Mesothelial cell of epicardium (in vitro differentiated cells): Measurements from ENCODE around the gene HUWE1. TPM values are rescaled to one million over a fixed set of nuclear protein-coding genes. Genes with fewer than 3 reads are reported as not detected.
"Not testable (repeated sequence)": the region's sequence is repeated elsewhere in the genome, so short reads cannot be mapped to it uniquely, and the experiment has no call there.

Source experiments
- DNase-seq, 2 experiments: peaks; one replicate each; pipeline ENCODE4 v3.0.0; 2021; ENCODE audit warnings: low spot score in 2 of 2; ENCODE audit not compliant: unreplicated experiment in 2 of 2
- H3K27ac Mint-ChIP-seq: 2 replicates; pipeline ENCODE4 v1.8.0; 2021; ENCODE audit warnings: mixed read lengths
- H3K27me3 Mint-ChIP-seq: 2 replicates; pipeline ENCODE4 v1.8.0; 2021; ENCODE audit warnings: low read depth, mixed read lengths
- H3K36me3 Mint-ChIP-seq: 2 replicates; pipeline ENCODE4 v1.8.0; 2021; ENCODE audit warnings: mixed read lengths
- H3K4me1 Mint-ChIP-seq: 2 replicates; pipeline ENCODE4 v1.8.0; 2021; ENCODE audit warnings: mixed read lengths
- H3K4me3 Mint-ChIP-seq: 2 replicates; pipeline ENCODE4 v1.8.0; 2021; ENCODE audit warnings: mild to moderate bottlenecking, moderate library complexity, mixed read lengths
- H3K9me3 Mint-ChIP-seq: 2 replicates; pipeline ENCODE4 v1.8.0; 2021; ENCODE audit warnings: mixed read lengths
- CTCF ChIP-seq: fragments of 200-600 bp; sonication (generic); IDR thresholded peaks from one replicate; pipeline ENCODE4 v1.5.0; 2021; ENCODE audit warnings: antibody characterized with exemption; ENCODE audit not compliant: unreplicated experiment
- total RNA-seq: library from RNA; stranded (reverse); gene quantifications from 3 replicates; pipeline ENCODE4 v1.2.1, GENCODE V29; 2021

The HUWE1 gene
- total RNA-seq, 1 donor from 2014 or later = 277 TPM

- Mint-ChIP-seq H3K4me1 (no peaks in the 10 kb centered on the region), H3K9me3 (peaks cover 13% of the 10 kb centered on the region), H3K27ac (no peak overlapping the region), H3K27me3 (no peaks in the 10 kb centered on the region), H3K36me3 (no peaks in the 10 kb centered on the region), H3K4me3 (no peak overlapping the region)
- no peak for TF ChIP-seq CTCF
- no peak for DNase-seq
Measured at GRCh38 chrX:53723381-53723780, 36.9 kb upstream of the HUWE1 start.

GRCh38 chrX:53721610-53722009 is 35.1 kb upstream of the HUWE1 start:
- peaks cover 15% of the 10 kb centered on the region for H3K9me3 Mint-ChIP-seq
- H3K27ac Mint-ChIP-seq, H3K36me3 Mint-ChIP-seq, H3K4me3 Mint-ChIP-seq, H3K27me3 Mint-ChIP-seq, DNase-seq, H3K4me1 Mint-ChIP-seq: not testable (repeated sequence)

DNA sequence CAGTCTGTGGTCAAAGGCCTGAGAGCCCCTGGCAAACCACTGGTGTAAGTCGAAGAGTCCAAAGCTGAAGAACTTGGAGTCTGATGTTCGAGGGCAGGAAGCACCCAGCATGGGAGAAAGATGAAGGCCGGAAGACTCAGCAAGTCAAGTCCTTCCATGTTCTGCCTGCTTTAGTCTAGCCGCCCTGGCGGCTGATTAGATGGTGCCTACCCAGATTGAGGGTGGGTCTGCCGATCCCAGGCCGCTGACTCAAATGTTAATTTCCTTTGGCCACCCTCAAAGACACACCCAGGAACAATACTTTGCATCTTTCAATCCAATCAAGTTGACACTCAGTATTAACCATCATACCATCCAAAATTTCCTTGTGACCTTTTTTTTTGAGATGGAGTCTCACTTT is 33.1 kb upstream of the HUWE1 start:
- H3K4me1 Mint-ChIP-seq, H3K36me3 Mint-ChIP-seq, DNase-seq, H3K27ac Mint-ChIP-seq, H3K4me3 Mint-ChIP-seq, H3K27me3 Mint-ChIP-seq: not testable (repeated sequence)
- peaks cover 19% of the 10 kb centered on the region for H3K9me3 Mint-ChIP-seq

DNA sequence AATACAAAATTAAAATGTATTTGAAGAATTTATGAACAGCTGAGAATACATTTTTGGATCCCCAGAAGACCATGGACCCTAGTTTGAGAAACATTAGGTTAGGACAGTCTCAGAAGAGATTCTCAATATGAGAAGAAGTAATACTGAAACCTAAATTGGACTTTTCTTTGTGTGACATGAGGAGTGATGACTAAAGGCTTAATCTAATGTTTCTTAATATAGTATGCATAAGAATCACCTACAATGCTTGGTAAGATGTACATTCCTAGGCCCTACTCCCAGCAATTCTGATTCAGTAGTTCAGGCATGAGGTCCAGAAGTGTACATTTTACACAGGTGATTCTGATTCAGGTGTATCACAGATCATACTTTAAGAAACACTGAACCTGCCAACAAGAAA is 31.6 kb upstream of the HUWE1 start:
- DNase-seq = no peak
- Mint-ChIP-seq H3K36me3 (no peaks in the 10 kb centered on the region), H3K9me3 (peaks cover 20% of the 10 kb centered on the region), H3K27ac (no peak overlapping the region), H3K27me3 (no peaks in the 10 kb centered on the region), H3K4me3 (no peak overlapping the region), H3K4me1 (peaks cover 10% of the 10 kb centered on the region)
- no peak for TF ChIP-seq CTCF

GRCh38 chrX:53717205-53717604 is 30.7 kb upstream of the HUWE1 start:
- H3K27ac Mint-ChIP-seq = no peak overlapping the region
- H3K36me3 Mint-ChIP-seq = no peaks in the 10 kb centered on the region

GRCh38 chrX:53716328-53717088 is 30.0 kb upstream of the HUWE1 start:
- H3K27ac Mint-ChIP-seq = no peak overlapping the region
- peaks cover 10% of the 10 kb centered on the region for H3K4me1 Mint-ChIP-seq
- no peaks in the 10 kb centered on the region for H3K27me3 Mint-ChIP-seq
- H3K4me3 Mint-ChIP-seq = no peak overlapping the region
- no peak for TF ChIP-seq CTCF
- no peak for DNase-seq
- H3K9me3 Mint-ChIP-seq = peaks cover 20% of the 10 kb centered on the region
- no peaks in the 10 kb centered on the region for H3K36me3 Mint-ChIP-seq

More at GRCh38 chrX:53717205-53717604, 30.7 kb upstream of the HUWE1 start:
- H3K27me3 Mint-ChIP-seq = no peaks in the 10 kb centered on the region
- DNase-seq = no peak
- H3K4me3 Mint-ChIP-seq = no peak overlapping the region
- H3K9me3 Mint-ChIP-seq = peaks cover 20% of the 10 kb centered on the region
- H3K4me1 Mint-ChIP-seq = peaks cover 10% of the 10 kb centered on the region
- TF ChIP-seq CTCF = no peak
